GM12878 (cell line): ENCODE measurements around the gene ROM1. TPM values are rescaled to one million over a fixed set of nuclear protein-coding genes. Genes with fewer than 3 reads are reported as not detected.
"Not testable (repeated sequence)": the region's sequence is repeated elsewhere in the genome, so short reads cannot be mapped to it uniquely, and the experiment has no call there.

ENCODE experiments used
- ATAC-seq: fragments of 200-7000 bp; cut with Tn5 transposase; 3 replicates; pipeline ENCODE4 v1.9.1; 2020; ENCODE audit warnings: mild to moderate bottlenecking, moderate library complexity
- BruUV-seq: library from RNA; stranded (reverse); fragments of 400-500 nt; replicated peaks from 2 replicates; lab custom pipeline; 2021; lab: Mats Ljungman, UMichigan
- CTCF ChIA-PET: fragments of 300-600 bp; sonication (Branson Sonifier 250); formaldehyde crosslinking; extraction: SDS; loops from one replicate; lab custom pipeline; 2021; ENCODE audit warnings: inconsistent platforms; lab: Yijun Ruan, JAX
- POLR2A ChIA-PET: fragments of 350-600 bp; formaldehyde crosslinking; extraction: SDS; loops from one replicate; lab custom pipeline; 2021; ENCODE audit warnings: inconsistent platforms; lab: Charles Lee
- RAD21 ChIA-PET: fragments of 300-600 bp; sonication (Branson Sonifier 250); formaldehyde crosslinking; loops from one replicate; lab custom pipeline; 2023; ENCODE audit warnings: antibody characterized with exemption; ENCODE audit not compliant: unreplicated experiment; lab: Charles Lee
- SMC1A ChIA-PET: fragments of 300-600 bp; sonication (Branson Sonifier 250); formaldehyde crosslinking; loops from one replicate; lab custom pipeline; 2023; ENCODE audit not compliant: unreplicated experiment, uncharacterized antibody; lab: Charles Lee
- DNase-seq: peaks from one replicate; pipeline ENCODE4 v3.0.0-alpha.2; 2011; ENCODE audit warnings: low read depth, low spot score
- FAIRE-seq: peaks from 3 replicates; lab custom pipeline; 2011; peaks lifted over from hg19 to GRCh38; lab: Jason Lieb, UNC
- H2AFZ ChIP-seq: 2 replicates; pipeline ENCODE4 v1.6.0; 2011; ENCODE audit warnings: low read depth, low read length, control low read depth; ENCODE audit not compliant: control insufficient read depth
- H3K27ac ChIP-seq: 2 replicates; pipeline ENCODE4 v1.5.1; 2011; ENCODE audit warnings: control low read depth; ENCODE audit not compliant: control insufficient read depth, insufficient read depth
- H3K27me3 ChIP-seq, 2 experiments: replicated peaks in 1 of 2; 2 replicates each; pipeline versions ENCODE4 v1.6.0 to v1.6.1; 2011; ENCODE audit warnings: low read length in 1 of 2; ENCODE audit not compliant: control insufficient read depth in 2 of 2, insufficient read depth in 2 of 2
- H3K36me3 ChIP-seq, 2 experiments: 2 replicates each; pipeline ENCODE4 v1.5.1; 2011; ENCODE audit warnings: low read length in 1 of 2; ENCODE audit not compliant: control insufficient read depth in 2 of 2, insufficient read depth in 2 of 2
- H3K4me1 ChIP-seq: 2 replicates; pipeline ENCODE4 v1.6.1; 2011; ENCODE audit warnings: mild to moderate bottlenecking, low read length, moderate library complexity, mixed read lengths; ENCODE audit not compliant: control insufficient read depth, insufficient read depth
- H3K4me2 ChIP-seq: 2 replicates; pipeline ENCODE4 v1.6.0; 2011; ENCODE audit warnings: control low read depth; ENCODE audit not compliant: control insufficient read depth, insufficient read depth
- H3K4me3 ChIP-seq: fragments of 200-600 bp; sonication (generic); 2 replicates; pipeline ENCODE4 v1.5.1; 2016
- H3K79me2 ChIP-seq: 2 replicates; pipeline ENCODE4 v1.6.0; 2011; ENCODE audit warnings: low read length; ENCODE audit not compliant: control insufficient read depth, insufficient read depth
- H3K9ac ChIP-seq: 2 replicates; pipeline ENCODE4 v1.8.0; 2011; ENCODE audit warnings: low read length, control low read depth, mixed read lengths; ENCODE audit not compliant: control insufficient read depth, insufficient read depth
- H3K9me3 ChIP-seq: replicated peaks from 3 replicates; pipeline ENCODE4 v1.5.1; 2011; ENCODE audit warnings: mild to moderate bottlenecking, low read length; ENCODE audit not compliant: control insufficient read depth, insufficient read depth
- H4K20me1 ChIP-seq: 2 replicates; pipeline ENCODE4 v1.6.0; 2011; ENCODE audit not compliant: control insufficient read depth, insufficient read depth
- POLR2AphosphoS5 ChIP-seq: IDR thresholded peaks from 2 replicates; pipeline ENCODE4 v1.6.1; 2011; ENCODE audit warnings: mild to moderate bottlenecking, low read length, inconsistent platforms
- SMAD1 ChIP-seq: fragments of 450-650 bp; IDR thresholded peaks from 2 replicates; pipeline ENCODE4 v1.6.1; 2018; ENCODE audit warnings: mild to moderate bottlenecking, low read depth; ENCODE audit not compliant: partially characterized antibody
- WGBS: methylation state at CpG from one replicate; pipeline ENCODE4 v1.1.6; 2016; ENCODE audit warnings: low lambda C conversion rate; ENCODE audit not compliant: insufficient replicate concordance, insufficient coverage; ENCODE audit errors: missing lambda C conversion rate; 5-methylcytosine and 5-hydroxymethylcytosine counted together
- in situ Hi-C: fragments of 300-500 bp; cut with MboI; formaldehyde crosslinking; loops from 9 replicates; pipeline ENCODE4 v1.14.3; 2018; ENCODE audit warnings: mixed read lengths
- intact Hi-C: fragments of 100-400 bp; cut with micrococcal nuclease; formaldehyde crosslinking; loops from one replicate; pipeline ENCODE4 v1.14.2; 2022; ENCODE audit not compliant: unreplicated experiment
- polyA plus RNA-seq, 11 experiments: library from polyadenylated mRNA; depleted of rRNA in 4 of 11; unstranded in 6 of 11; stranded (reverse) in 5 of 11; fragments of >200 nt; fragmentation: Nextera tagmentation in 4 of 11; fragmentation: Illumina TruSeq in 1 of 11; extraction: Ambion mirVana in 4 of 11; extraction: Trizol in 1 of 11; gene quantifications; 1 replicate in 1 of 11; 2 replicates in 10 of 11; pipeline versions ENCODE4 v1.2.1 to v1.2.3, GENCODE V29; 2011 to 2016; ENCODE audit warnings: inconsistent platforms in 2 of 11, missing spikeins in 2 of 11, low read depth in 1 of 11
- total RNA-seq, 4 experiments: library from RNA; depleted of rRNA in 3 of 4; stranded (reverse); fragments of >200 nt in 3 of 4; fragmentation: Illumina TruSeq in 1 of 4; extraction: Trizol in 1 of 4; gene quantifications; 2 replicates each; pipeline versions ENCODE4 v1.2.1 to v1.2.3, GENCODE V29; 2013 to 2021

ROM1 gene
- total and polyA plus RNA-seq, 10 of the 15 experiments (the other 5 are each of a cell fraction or from before 2014, with no cell fraction given): 0.42 to 3.0 (median 1.1) TPM

- TF ChIP-seq POLR2AphosphoS5: no peak
- TF ChIP-seq, all 136 proteins: peak for 0
Observed at GRCh38 chr11:62579252-62579651, 33.8 kb upstream of the ROM1 start (continued).

GRCh38 chr11:62580959-62581715 is 31.9 kb upstream of the ROM1 start:
- no peak overlapping the region for H3K4me2 ChIP-seq
- BruUV-seq: no TSS peak

GRCh38 chr11:62581735-62582134 is 31.3 kb upstream of the ROM1 start:
- H3K9ac ChIP-seq, intact Hi-C loops, H3K4me3 ChIP-seq, H3K27me3 ChIP-seq, H2AFZ ChIP-seq, H4K20me1 ChIP-seq, H3K4me2 ChIP-seq, DNase-seq, in situ Hi-C loops, H3K79me2 ChIP-seq, H3K4me1 ChIP-seq, ATAC-seq, FAIRE-seq, BruUV-seq, SMC1A ChIA-PET, H3K9me3 ChIP-seq, H3K27ac ChIP-seq: not testable (repeated sequence)
- RAD21 ChIA-PET: interaction anchor here (1.1 kb wide), 1 partner anchor 10 kb away, joined by 3 read pairs; the partner anchor contains the start of gene TUT1
- peaks cover 12% of the 10 kb centered on the region in 2 experiments; a peak in 3 of 4 replicates for H3K36me3 ChIP-seq
- POLR2A ChIA-PET: interaction anchor here (0.6 kb wide), 2 partner anchors 20 to 159 kb away, joined by 3 to 5 read pairs; partner anchors contain the start of gene MTA2
- CTCF ChIA-PET: interaction anchor here (1.2 kb wide), 1 partner anchor 11 kb away, joined by 3 read pairs; no protein-coding TSS in a partner anchor
- WGBS: 90% methylated on average over 4 of the region's 4 CpGs

More at GRCh38 chr11:62580959-62581715, 31.9 kb upstream of the ROM1 start:
- POLR2A ChIA-PET: no interaction called here
- SMC1A ChIA-PET: no interaction called here
- Histone ChIP-seq H3K27me3 (no peaks in the 10 kb centered on the region), H3K9me3 (no peaks in the 10 kb centered on the region), H4K20me1 (no peaks in the 10 kb centered on the region), H2AFZ (no peak overlapping the region), H3K79me2 (no peaks in the 10 kb centered on the region), H3K27ac (no peak overlapping the region), H3K4me1 (no peaks in the 10 kb centered on the region), H3K9ac (no peak overlapping the region), H3K4me3 (no peak overlapping the region), H3K36me3 (peaks cover 12 to 18% of the 10 kb centered on the region in 2 experiments; a peak in 3 of 4 replicates)
- 96% methylated on average over 18 of the region's 18 CpGs for WGBS
- no peak for ATAC-seq
- DNase-seq: no peak
- TF ChIP-seq SMAD1: no peak
- FAIRE-seq: no peak
- in situ Hi-C loops (no loop called here), intact Hi-C loops (no loop called here)
- RAD21 ChIA-PET: interaction anchor here (1.1 kb wide), 1 partner anchor 10 kb away, joined by 3 read pairs; the partner anchor contains the start of gene TUT1
- CTCF ChIA-PET: interaction anchor here (0.9 to 1.2 kb wide), 2 partner anchors 12 to 18 kb away, joined by 3 read pairs; no protein-coding TSS in a partner anchor

GRCh38 chr11:62585356-62585755 is 27.7 kb upstream of the ROM1 start:
- WGBS: 87% methylated on average over 7 of the region's 7 CpGs
- H3K4me1 ChIP-seq, H2AFZ ChIP-seq, H3K27me3 ChIP-seq, intact Hi-C loops, H3K4me3 ChIP-seq, DNase-seq, FAIRE-seq, H3K27ac ChIP-seq, H3K79me2 ChIP-seq, BruUV-seq, H3K4me2 ChIP-seq, CTCF ChIA-PET, H3K9ac ChIP-seq, H3K9me3 ChIP-seq, H4K20me1 ChIP-seq, ATAC-seq, in situ Hi-C loops: not testable (repeated sequence)
- peaks cover 7 to 13% of the 10 kb centered on the region in 2 experiments for H3K36me3 ChIP-seq
- RAD21 ChIA-PET: interaction anchor here (0.9 kb wide), 1 partner anchor 11 kb away, joined by 3 read pairs; no protein-coding TSS in a partner anchor
- SMC1A ChIA-PET: interaction anchor here (1.3 kb wide), 1 partner anchor 80 kb away, joined by 3 read pairs; the partner anchor contains the start of genes C11orf98 and CSKMT
- POLR2A ChIA-PET: interaction anchor here (0.6 to 3.1 kb wide), 2 partner anchors 11 to 284 kb away, joined by 3 to 18 read pairs; partner anchors contain the start of gene EEF1G
